Fibroblast of lung (primary cell): ENCODE measurements around the gene SLC25A1.

Experiments used
- CTCF ChIP-seq, 2 donors: IDR thresholded peaks in 1 of 2; conservative IDR thresholded peaks in 1 of 2; 1 replicate in 1 of 2; 2 replicates in 1 of 2; pipeline ENCODE4 v1.5.1; 2011 to 2012; ENCODE audit warnings: low read length in 2 of 2, control low read depth in 1 of 2, inconsistent platforms in 1 of 2, low read depth in 1 of 2, mild to moderate bottlenecking in 1 of 2
- EZH2 ChIP-seq: IDR thresholded peaks from 2 replicates; pipeline ENCODE4 v1.5.1; 2012; ENCODE audit warnings: low read length, control low read depth, mild to moderate bottlenecking; ENCODE audit errors: missing control alignments

DNA sequence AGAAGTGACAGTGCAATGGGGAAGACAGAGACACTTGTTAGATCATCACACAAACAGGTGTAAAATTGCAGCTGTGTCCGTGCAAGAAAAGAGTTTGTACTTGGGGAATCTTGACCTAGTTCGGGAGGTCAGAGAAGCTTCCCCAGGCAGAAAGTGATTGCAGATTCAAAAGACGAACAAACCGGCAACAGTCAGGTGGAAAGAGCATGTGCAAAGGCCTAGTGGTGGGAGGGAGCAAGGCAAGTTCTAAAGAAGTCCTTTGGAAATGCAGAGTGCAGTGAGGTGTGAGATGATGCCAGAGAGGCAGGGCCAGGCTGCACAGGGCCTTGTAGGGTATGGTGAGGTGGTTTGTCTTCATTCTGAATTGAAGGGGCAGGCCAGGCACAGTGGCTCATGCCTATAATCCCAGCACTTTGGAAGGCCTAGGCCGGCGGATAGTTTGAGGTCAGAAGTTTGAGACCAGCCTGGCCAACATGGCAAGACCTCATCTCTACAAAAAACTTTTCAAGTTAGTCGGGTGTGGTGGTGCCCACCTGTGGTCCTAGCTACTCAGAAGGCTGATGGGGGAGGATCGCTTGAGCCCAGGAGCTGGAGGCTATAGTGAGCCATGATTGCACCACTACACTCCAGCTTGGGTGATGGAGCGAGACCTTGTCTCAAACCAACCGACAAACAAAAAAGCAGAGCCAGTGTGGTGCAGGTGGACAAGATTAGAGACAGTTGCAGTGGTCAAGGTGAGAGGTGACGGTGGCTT lies 32.1 kb downstream of the SLC25A1 start:
- no peak for TF ChIP-seq CTCF (conservative IDR thresholded peaks at IDR 0.05 in 1 of 2, IDR thresholded peaks at IDR 0.05 in 1 of 2; ENCODE audit: low read depth in 1 of 2, low read length in 2 of 2)
- TF ChIP-seq EZH2, result peak; percentile 47
